DMS114 treated with DMSO at 0.1 percent for 48 hours (cell line): ENCODE measurements around the gene TXLNG.
"Not testable (repeated sequence)": the region's sequence is repeated elsewhere in the genome, so short reads cannot be mapped to it uniquely, and the experiment has no call there.

Source experiments
- DNase-seq: peaks from one replicate; lab custom pipeline; 2025; ENCODE audit not compliant: unreplicated experiment; lab: John Stamatoyannopoulos, UW

Gene TXLNG

GRCh38 chrX:16838202-16839066 lies 52.2 kb downstream of the TXLNG start:
- no peak for DNase-seq

GRCh38 chrX:16839219-16839851 lies 53.1 kb downstream of the TXLNG start:
- no peak for DNase-seq

GRCh38 chrX:16839852-16840460 lies 53.7 kb downstream of the TXLNG start:
- DNase-seq: no peak

GRCh38 chrX:16842684-16843083 lies 56.4 kb downstream of the TXLNG start:
- no peak for DNase-seq

GRCh38 chrX:16843208-16843909 lies 57.1 kb downstream of the TXLNG start:
- DNase-seq: no peak

- DNase-seq: no peak
These were observed 59.4 kb downstream of the TXLNG start for GRCh38 chrX:16845686-16846085.

- DNase-seq: no peak
These were observed 62.3 kb downstream of the TXLNG start for GRCh38 chrX:16848541-16848940.

GRCh38 chrX:16851421-16851820 lies 65.2 kb downstream of the TXLNG start:
- no peak for DNase-seq

- no peak for DNase-seq
These were observed 65.6 kb downstream of the TXLNG start for GRCh38 chrX:16851827-16852226.

- no peak for DNase-seq
These were observed 66.4 kb downstream of the TXLNG start for GRCh38 chrX:16852617-16853179.

GRCh38 chrX:16853537-16853936 lies 67.3 kb downstream of the TXLNG start:
- DNase-seq: no peak

- DNase-seq: no peak
These were observed 69.3 kb downstream of the TXLNG start for GRCh38 chrX:16855363-16856075.

- not testable (repeated sequence) for DNase-seq
These were observed 69.8 kb downstream of the TXLNG start for GRCh38 chrX:16856076-16856404.

- DNase-seq: no peak
These were observed 70.5 kb downstream of the TXLNG start for GRCh38 chrX:16856744-16857143.

GRCh38 chrX:16862829-16863228 lies 76.6 kb downstream of the TXLNG start:
- DNase-seq: no peak

GRCh38 chrX:16867947-16868346 lies 81.7 kb downstream of the TXLNG start:
- no peak for DNase-seq

GRCh38 chrX:16868920-16869319 lies 82.7 kb downstream of the TXLNG start:
- DNase-seq: no peak

GRCh38 chrX:16869393-16870094 lies 83.3 kb downstream of the TXLNG start:
- no peak for DNase-seq

GRCh38 chrX:16870095-16870861 lies 84.0 kb downstream of the TXLNG start, which contains the start of gene RBBP7:
Gene RBBP7, minus strand, starts transcription at chrX:16870362. Its CDS starts 309 bp downstream, at chrX:16870053.
- peak; percentile 73 for DNase-seq
